DOHH2 (cell line): Measurements from ENCODE around the gene ITPR3.

ENCODE experiments used
- CTCF ChIP-seq: fragments of 200-600 bp; sonication (generic); IDR thresholded peaks from one replicate; pipeline ENCODE4 v1.5.1; 2014; ENCODE audit warnings: antibody characterized with exemption, mild to moderate bottlenecking, low read depth, low read length; ENCODE audit not compliant: poor library complexity, severe bottlenecking
- EZH2phosphoT487 ChIP-seq: fragments of 200-600 bp; sonication (generic); IDR thresholded peaks from 2 replicates; pipeline ENCODE4 v1.6.1; 2017; ENCODE audit warnings: borderline replicate concordance, mild to moderate bottlenecking, antibody characterized with exemption, low read length, moderate library complexity, mixed read lengths

DNA sequence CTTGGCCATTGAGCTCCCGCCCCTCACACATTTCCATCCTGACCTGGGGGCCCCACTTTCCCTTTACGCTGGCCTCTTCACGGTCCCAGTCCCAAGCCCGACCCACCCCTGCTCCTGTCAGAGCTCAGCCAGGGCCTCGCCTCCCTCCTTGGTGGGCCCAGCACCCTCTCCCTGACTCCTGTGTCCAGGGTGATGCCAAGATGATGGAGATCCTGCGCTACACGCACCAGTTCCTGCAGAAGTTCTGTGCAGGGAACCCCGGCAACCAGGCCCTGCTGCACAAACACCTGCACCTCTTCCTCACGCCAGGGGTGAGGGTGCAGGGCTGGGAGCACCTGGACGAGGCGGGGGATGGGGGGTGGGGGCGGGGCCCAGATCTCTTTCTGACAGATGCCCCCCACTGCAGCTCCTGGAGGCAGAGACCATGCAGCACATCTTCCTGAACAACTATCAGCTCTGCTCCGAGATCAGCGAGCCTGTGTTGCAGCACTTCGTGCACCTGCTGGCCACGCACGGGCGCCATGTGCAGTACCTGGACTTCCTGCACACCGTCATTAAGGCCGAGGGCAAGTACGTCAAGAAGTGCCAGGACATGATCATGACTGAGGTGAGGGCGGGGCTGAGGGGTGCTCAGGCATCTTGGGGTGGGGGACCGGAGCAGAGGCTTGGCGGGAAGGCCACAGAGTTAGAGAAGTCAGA lies 57.3 kb downstream of the ITPR3 start:
- no peak for TF ChIP-seq CTCF
- no peak for TF ChIP-seq EZH2phosphoT487
